Measurements from ENCODE around the gene AK8.
A peak's percentile ranks its signal among the peaks of the same experiment; 100 is the strongest.
"Not testable (repeated sequence)": the region's sequence is repeated elsewhere in the genome, so short reads cannot be mapped to it uniquely, and the experiment has no call there.

The AK8 gene

GRCh38 chr9:132729235-132729890 lies 148.7 kb downstream of the AK8 start:
- Mint-ChIP-seq H3K4me1 (no peaks in the 10 kb centered on the region), H3K9me3 (no peaks in the 10 kb centered on the region), H3K4me3 (no peak overlapping the region), H3K36me3 (no peaks in the 10 kb centered on the region), H3K27ac (no peak overlapping the region)
- ATAC-seq (no peak), DNase-seq (ENCODE audit: low spot score in 2 of 2) (no peak)

GRCh38 chr9:132728497-132728896 lies 149.6 kb downstream of the AK8 start:
- Mint-ChIP-seq H3K4me1 (no peaks in the 10 kb centered on the region), H3K27ac (no peak overlapping the region), H3K36me3 (no peaks in the 10 kb centered on the region), H3K4me3 (no peak overlapping the region), H3K9me3 (no peaks in the 10 kb centered on the region)
- DNase-seq (ENCODE audit: low spot score in 2 of 2): no peak
- no peak for ATAC-seq

- Mint-ChIP-seq H3K4me1 (no peaks in the 10 kb centered on the region), H3K4me3 (no peak overlapping the region), H3K36me3 (no peaks in the 10 kb centered on the region), H3K27ac (no peak overlapping the region), H3K9me3 (no peaks in the 10 kb centered on the region)
- DNase-seq (ENCODE audit: low spot score in 2 of 2) (no peak), ATAC-seq (peak; percentile 5)
Measured at GRCh38 chr9:132728071-132728470, 150.0 kb downstream of the AK8 start.

GRCh38 chr9:132726576-132727130 lies 151.4 kb downstream of the AK8 start:
- Mint-ChIP-seq H3K4me3 (no peak overlapping the region), H3K36me3 (no peaks in the 10 kb centered on the region), H3K9me3 (no peaks in the 10 kb centered on the region), H3K4me1 (no peaks in the 10 kb centered on the region), H3K27ac (no peak overlapping the region)
- ATAC-seq: no peak
- no peak for DNase-seq (ENCODE audit: low spot score in 2 of 2)

- no peaks in the 10 kb centered on the region for H3K9me3 Mint-ChIP-seq
- H3K4me3 Mint-ChIP-seq: no peak overlapping the region
- no peaks in the 10 kb centered on the region for H3K36me3 Mint-ChIP-seq
- DNase-seq (ENCODE audit: low spot score in 2 of 2): no peak
- H3K4me1 Mint-ChIP-seq: no peaks in the 10 kb centered on the region
- H3K27ac Mint-ChIP-seq: no peak overlapping the region
- ATAC-seq: no peak
Measured at GRCh38 chr9:132725306-132725705, 152.8 kb downstream of the AK8 start.

GRCh38 chr9:132723809-132724208 lies 154.3 kb downstream of the AK8 start:
- Mint-ChIP-seq H3K9me3 (no peaks in the 10 kb centered on the region), H3K27ac (no peak overlapping the region), H3K4me3 (no peak overlapping the region), H3K4me1 (no peaks in the 10 kb centered on the region), H3K36me3 (no peaks in the 10 kb centered on the region)
- DNase-seq (ENCODE audit: low spot score in 2 of 2): no peak
- no peak for ATAC-seq

GRCh38 chr9:132722564-132723065 lies 155.5 kb downstream of the AK8 start:
- DNase-seq (ENCODE audit: low spot score in 2 of 2): no peak
- H3K27ac Mint-ChIP-seq: no peak overlapping the region
- H3K4me3 Mint-ChIP-seq: no peak overlapping the region
- H3K4me1 Mint-ChIP-seq: no peaks in the 10 kb centered on the region
- no peak for ATAC-seq
- H3K9me3 Mint-ChIP-seq: no peaks in the 10 kb centered on the region
- H3K36me3 Mint-ChIP-seq: no peaks in the 10 kb centered on the region

- Mint-ChIP-seq H3K4me1 (no peaks in the 10 kb centered on the region), H3K36me3 (no peaks in the 10 kb centered on the region), H3K9me3 (no peaks in the 10 kb centered on the region), H3K27ac (no peak overlapping the region), H3K4me3 (no peak overlapping the region)
- ATAC-seq (no peak), DNase-seq (ENCODE audit: low spot score in 2 of 2) (no peak)
Measured at GRCh38 chr9:132721661-132722060, 156.4 kb downstream of the AK8 start.

GRCh38 chr9:132718381-132718928 lies 159.6 kb downstream of the AK8 start:
- not testable (repeated sequence) for DNase-seq (ENCODE audit: low spot score in 2 of 2); H3K4me1 Mint-ChIP-seq; H3K4me3 Mint-ChIP-seq; H3K36me3 Mint-ChIP-seq; ATAC-seq; H3K9me3 Mint-ChIP-seq; H3K27ac Mint-ChIP-seq

GRCh38 chr9:132717326-132717945 lies 160.6 kb downstream of the AK8 start:
- H3K4me1 Mint-ChIP-seq: no peaks in the 10 kb centered on the region
- H3K27ac Mint-ChIP-seq: no peak overlapping the region
- H3K36me3 Mint-ChIP-seq: no peaks in the 10 kb centered on the region
- DNase-seq (ENCODE audit: low spot score in 2 of 2) (no peak), ATAC-seq (no peak)
- H3K9me3 Mint-ChIP-seq: no peaks in the 10 kb centered on the region
- no peak overlapping the region for H3K4me3 Mint-ChIP-seq

GRCh38 chr9:132716007-132716406 lies 162.1 kb downstream of the AK8 start:
- no peak overlapping the region for H3K4me3 Mint-ChIP-seq
- H3K9me3 Mint-ChIP-seq: no peaks in the 10 kb centered on the region
- no peak for DNase-seq (ENCODE audit: low spot score in 2 of 2)
- no peaks in the 10 kb centered on the region for H3K4me1 Mint-ChIP-seq
- ATAC-seq: no peak
- H3K36me3 Mint-ChIP-seq: no peaks in the 10 kb centered on the region
- H3K27ac Mint-ChIP-seq: no peak overlapping the region

- Mint-ChIP-seq H3K27ac (no peak overlapping the region), H3K4me3 (no peak overlapping the region), H3K36me3 (no peaks in the 10 kb centered on the region), H3K4me1 (no peaks in the 10 kb centered on the region), H3K9me3 (no peaks in the 10 kb centered on the region)
- ATAC-seq (peak; percentile 78), DNase-seq (ENCODE audit: low spot score in 2 of 2) (no peak)
Measured at GRCh38 chr9:132712753-132713152, 165.3 kb downstream of the AK8 start.

GRCh38 chr9:132711846-132712245 lies 166.2 kb downstream of the AK8 start:
- no peaks in the 10 kb centered on the region for H3K9me3 Mint-ChIP-seq
- H3K27ac Mint-ChIP-seq: no peak overlapping the region

GRCh38 chr9:132711152-132711551 lies 166.9 kb downstream of the AK8 start:
- H3K4me1 Mint-ChIP-seq; H3K9me3 Mint-ChIP-seq; DNase-seq (ENCODE audit: low spot score in 2 of 2); H3K4me3 Mint-ChIP-seq; ATAC-seq; H3K36me3 Mint-ChIP-seq; H3K27ac Mint-ChIP-seq: not testable (repeated sequence)

More at GRCh38 chr9:132711846-132712245, 166.2 kb downstream of the AK8 start:
- H3K4me3 Mint-ChIP-seq: no peak overlapping the region
- H3K36me3 Mint-ChIP-seq: no peaks in the 10 kb centered on the region
- ATAC-seq (no peak), DNase-seq (ENCODE audit: low spot score in 2 of 2) (no peak)
- no peaks in the 10 kb centered on the region for H3K4me1 Mint-ChIP-seq

GRCh38 chr9:132710333-132710732 lies 167.8 kb downstream of the AK8 start:
- H3K9me3 Mint-ChIP-seq: no peaks in the 10 kb centered on the region
- H3K36me3 Mint-ChIP-seq: no peaks in the 10 kb centered on the region
- ATAC-seq: no peak

More at GRCh38 chr9:132710333-132710732, 167.8 kb downstream of the AK8 start:
- DNase-seq (ENCODE audit: low spot score in 2 of 2): no peak
- H3K4me1 Mint-ChIP-seq: no peaks in the 10 kb centered on the region
- H3K4me3 Mint-ChIP-seq: no peak overlapping the region
- H3K27ac Mint-ChIP-seq: no peak overlapping the region

All from stimulated activated effector memory CD8-positive, alpha-beta T cell treated with anti-CD3 and anti-CD28 coated beads, Interleukin-12 subunit alpha, Interleukin-12 subunit beta, amount 100 ng/mL, for 72 hours (primary cell).